Measurements from ENCODE around the gene SH3GLB2.
"Not testable (repeated sequence)": the region's sequence is repeated elsewhere in the genome, so short reads cannot be mapped to it uniquely, and the experiment has no call there.

The SH3GLB2 gene

GRCh38 chr9:129004173-129004572 lies 24.0 kb downstream of the SH3GLB2 start:
- not testable (repeated sequence) for FAIRE-seq; DNase-seq (ENCODE audit: insufficient read length, low spot score)

- FAIRE-seq: no peak
- no peak for DNase-seq (ENCODE audit: insufficient read length, low spot score)
These were observed 25.1 kb downstream of the SH3GLB2 start for GRCh38 chr9:129002992-129003391.

DNA sequence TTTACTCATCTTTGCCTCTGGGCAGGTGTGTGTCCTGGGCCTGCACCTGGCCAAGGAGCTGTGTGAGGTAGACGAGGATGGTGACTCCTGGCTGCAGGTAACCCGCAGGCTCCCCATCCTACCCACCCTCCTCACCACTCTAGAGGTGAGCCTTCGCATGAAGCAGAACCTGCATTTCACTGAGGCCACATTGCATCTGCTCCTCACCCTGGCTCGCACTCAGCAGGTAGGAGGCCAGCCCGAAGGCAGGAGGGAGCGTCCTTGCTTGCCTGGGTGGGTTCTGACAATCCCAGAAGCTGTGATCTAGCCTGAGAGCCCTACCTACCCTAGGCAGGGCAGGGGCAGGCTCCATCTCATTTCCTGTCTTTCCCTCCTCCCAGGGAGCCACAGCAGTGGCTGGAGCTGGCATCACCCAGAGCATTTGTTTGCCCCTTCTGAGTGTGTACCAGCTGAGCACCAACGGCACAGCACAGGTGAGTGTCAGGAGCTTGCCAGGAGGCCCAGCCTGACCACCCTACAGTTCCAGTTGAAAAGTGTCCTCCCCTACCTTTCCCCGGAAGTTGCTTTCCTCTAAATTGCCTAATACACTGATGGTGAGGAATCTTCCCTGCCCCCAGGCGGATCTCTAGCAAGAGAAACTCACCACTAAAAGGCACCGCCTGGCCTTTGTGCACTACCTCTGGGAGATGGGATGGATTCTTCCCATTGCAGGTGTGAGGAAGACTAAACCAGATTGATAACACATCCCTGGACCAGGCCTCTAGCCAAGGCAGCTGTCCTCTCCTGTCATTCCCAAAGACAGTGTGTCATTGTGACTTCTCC lies 26.4 kb downstream of the SH3GLB2 start:
- DNase-seq (ENCODE audit: insufficient read length, low spot score) (no peak), FAIRE-seq (no peak)

DNA sequence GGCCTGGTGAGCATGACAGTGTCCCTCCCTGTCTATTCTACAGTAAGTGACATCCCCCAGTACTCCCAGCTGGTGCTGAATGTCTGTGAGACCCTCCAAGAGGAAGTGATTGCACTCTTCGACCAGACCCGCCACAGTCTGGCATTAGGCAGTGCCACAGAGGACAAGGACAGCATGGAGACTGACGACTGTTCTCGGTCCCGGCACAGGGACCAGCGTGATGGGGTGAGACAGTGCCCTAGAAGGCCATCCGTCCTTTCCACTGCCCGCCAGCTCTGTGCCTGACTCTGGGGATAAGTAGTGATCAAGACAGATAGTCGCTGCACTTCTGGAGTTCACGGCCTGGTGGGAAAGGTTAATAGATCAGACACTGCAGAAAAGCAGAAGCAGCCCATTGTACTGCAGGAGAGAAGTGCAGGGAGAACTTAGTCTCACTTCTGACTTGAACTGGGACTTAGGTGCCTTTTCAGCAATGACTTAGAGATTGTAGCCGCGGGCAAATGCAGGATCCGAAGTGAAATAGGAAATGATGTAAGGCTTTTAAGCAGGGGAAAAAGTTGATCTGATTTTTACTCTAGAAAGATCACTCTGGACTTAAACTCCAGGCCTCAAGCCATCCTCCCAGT lies 28.4 kb downstream of the SH3GLB2 start:
- DNase-seq (ENCODE audit: insufficient read length, low spot score) (no peak), FAIRE-seq (no peak)

DNA sequence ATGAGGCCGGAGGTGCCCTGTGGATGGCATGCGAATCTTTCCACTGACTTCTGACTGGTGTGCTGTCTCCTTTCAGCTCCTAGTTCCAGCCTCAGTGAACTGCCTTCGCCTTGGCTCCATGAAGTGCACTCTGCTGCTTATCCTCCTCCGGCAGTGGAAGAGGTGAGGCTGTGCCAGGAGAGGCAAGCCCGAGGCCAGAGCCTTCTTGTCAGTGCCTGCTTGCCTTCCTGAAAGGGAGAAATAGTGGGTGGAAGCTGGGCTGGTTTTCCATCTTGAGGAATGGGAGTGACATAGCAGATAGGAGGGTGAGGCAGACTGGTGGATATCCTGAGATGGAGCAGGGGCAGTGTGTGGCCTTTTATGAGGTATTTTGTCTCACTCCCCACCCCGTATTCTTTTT lies 29.7 kb downstream of the SH3GLB2 start:
- FAIRE-seq: no peak

DNA sequence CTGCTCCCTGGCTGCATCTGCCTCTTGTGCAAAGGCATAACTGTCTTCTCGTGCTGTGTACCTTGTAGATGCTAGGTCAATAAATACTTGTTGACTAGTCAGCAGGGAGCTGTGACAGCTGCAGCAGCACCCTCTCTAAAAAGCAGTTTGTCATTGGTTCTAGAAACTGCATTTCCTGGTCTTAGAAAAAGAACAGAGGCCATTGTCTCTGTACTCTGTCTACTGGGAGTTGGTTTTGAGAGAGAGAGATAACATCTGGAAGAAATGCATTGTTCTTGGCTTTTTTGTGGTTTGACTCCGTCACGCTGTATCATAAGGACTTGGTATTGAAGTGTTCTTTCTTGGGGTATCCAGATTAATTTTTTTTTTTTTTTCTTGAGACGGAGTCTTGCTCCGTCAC lies 32.3 kb downstream of the SH3GLB2 start:
- FAIRE-seq (no peak), DNase-seq (ENCODE audit: insufficient read length, low spot score) (no peak)

More for the DNA sequence above, 29.7 kb downstream of the SH3GLB2 start:
- DNase-seq (ENCODE audit: insufficient read length, low spot score): no peak

DNA sequence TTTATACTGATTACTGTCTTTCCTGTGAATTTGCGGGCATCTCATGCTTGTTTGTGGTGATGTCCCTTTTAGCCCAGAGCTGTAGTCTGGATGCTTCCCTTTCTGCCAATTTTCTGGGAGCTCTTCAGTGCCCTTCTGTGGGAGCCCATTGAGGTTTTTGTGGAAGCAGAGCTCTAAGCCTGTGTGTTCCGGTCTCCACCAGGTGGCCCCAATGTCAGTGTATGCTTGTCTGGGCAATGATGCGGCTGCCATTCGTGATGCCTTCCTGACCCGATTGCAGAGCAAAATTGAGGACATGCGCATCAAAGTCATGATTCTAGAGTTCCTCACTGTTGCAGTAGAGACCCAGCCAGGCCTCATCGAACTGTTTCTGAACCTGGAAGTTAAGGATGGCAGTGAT lies 35.1 kb downstream of the SH3GLB2 start:
- FAIRE-seq (no peak), DNase-seq (ENCODE audit: insufficient read length, low spot score) (no peak)

DNA sequence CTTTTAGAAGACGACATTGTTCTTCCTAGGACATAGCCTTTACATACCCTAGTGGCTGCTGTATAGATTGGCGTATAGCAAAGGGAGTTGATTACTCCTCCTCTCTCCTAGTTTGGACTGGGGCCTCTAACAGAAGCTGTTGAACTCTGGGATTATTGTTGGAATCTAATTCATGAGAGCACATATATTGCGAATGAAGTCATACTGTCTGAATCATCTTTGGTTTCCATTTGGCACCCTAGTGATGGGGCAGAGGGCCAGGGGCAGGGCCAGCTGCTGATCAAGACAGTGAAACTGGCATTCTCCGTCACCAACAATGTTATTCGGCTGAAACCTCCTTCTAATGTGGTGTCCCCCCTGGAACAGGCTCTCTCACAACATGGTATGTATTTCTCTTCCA lies 40.3 kb downstream of the SH3GLB2 start:
- FAIRE-seq (no peak), DNase-seq (ENCODE audit: insufficient read length, low spot score) (no peak)

- DNase-seq (ENCODE audit: insufficient read length, low spot score) (no peak), FAIRE-seq (no peak)
These were observed 41.5 kb downstream of the SH3GLB2 start for GRCh38 chr9:128986671-128987070.

DNA sequence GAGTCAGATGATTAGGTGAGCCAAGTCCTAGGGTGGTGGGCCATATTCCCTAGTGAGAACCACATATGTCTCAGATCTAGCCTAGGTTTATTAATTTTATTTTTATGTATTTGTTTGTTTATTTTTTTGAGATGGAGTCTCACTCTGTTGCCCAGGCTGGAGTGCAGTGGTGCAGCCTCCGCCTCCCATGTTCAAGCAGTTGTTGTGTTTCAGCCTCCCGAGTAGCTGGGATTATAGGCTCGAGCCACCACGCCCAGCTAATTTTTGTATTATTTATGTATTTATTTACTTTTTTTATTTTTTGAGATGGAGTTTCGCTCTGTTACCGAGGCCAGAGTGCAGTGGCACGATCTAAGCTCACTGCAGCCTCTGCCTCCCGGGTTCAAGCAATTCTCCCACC lies 44.6 kb downstream of the SH3GLB2 start:
- FAIRE-seq (no peak), DNase-seq (ENCODE audit: insufficient read length, low spot score) (no peak)

DNA sequence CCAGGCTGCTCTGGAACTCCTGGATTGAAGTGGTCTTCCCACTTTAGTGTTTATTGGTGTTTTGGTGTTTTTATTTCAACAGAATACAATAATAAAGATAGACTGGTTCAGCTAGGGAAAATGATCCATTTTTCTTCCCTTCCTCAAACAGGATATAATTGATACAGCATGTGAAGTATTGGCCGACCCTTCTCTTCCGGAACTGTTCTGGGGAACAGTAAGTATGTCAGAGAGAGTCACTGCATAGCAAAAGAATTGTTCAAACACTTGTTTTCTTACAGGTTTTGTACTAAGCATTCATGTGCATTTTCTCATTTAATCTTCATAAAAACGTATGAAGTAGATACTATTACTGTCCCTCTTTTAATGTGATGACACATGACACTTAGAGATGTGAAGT lies 49.0 kb downstream of the SH3GLB2 start:
- DNase-seq (ENCODE audit: insufficient read length, low spot score): no peak
- no peak for FAIRE-seq

GRCh38 chr9:128972956-128973355 lies 55.2 kb downstream of the SH3GLB2 start:
- no peak for DNase-seq (ENCODE audit: insufficient read length, low spot score)

GRCh38 chr9:128969491-128969890 lies 58.6 kb downstream of the SH3GLB2 start:
- DNase-seq (ENCODE audit: insufficient read length, low spot score) (no peak), FAIRE-seq (no peak)

More at GRCh38 chr9:128972956-128973355, 55.2 kb downstream of the SH3GLB2 start:
- FAIRE-seq: no peak

GRCh38 chr9:128961403-128961802 lies 66.7 kb downstream of the SH3GLB2 start:
- FAIRE-seq; DNase-seq (ENCODE audit: insufficient read length, low spot score): not testable (repeated sequence)
